CD14-positive monocyte (primary cell): ENCODE results near the gene LAMB1. TPM values are rescaled to one million over a fixed set of nuclear protein-coding genes. Genes with fewer than 3 reads are reported as not detected.

Experiments used
- DNase-seq, 3 donors: peaks; one replicate each; pipeline ENCODE4 v3.0.0-alpha.2; 2011 to 2022
- H2AFZ ChIP-seq: 2 replicates; pipeline ENCODE4 v1.6.0; 2012; ENCODE audit warnings: mild to moderate bottlenecking, low read depth, low read length, inconsistent platforms; ENCODE audit not compliant: insufficient read depth, poor library complexity, severe bottlenecking
- H3K27ac ChIP-seq, 2 donors: 1 replicate in 1 of 2; 2 replicates in 1 of 2; pipeline ENCODE4 v1.5.1; 2012 to 2013; ENCODE audit warnings: low read length in 2 of 2, control low read depth in 1 of 2, inconsistent platforms in 1 of 2, low read depth in 1 of 2, mild to moderate bottlenecking in 1 of 2
- H3K27me3 ChIP-seq, 2 donors: one replicate each; pipeline versions ENCODE4 v1.6.0 to v1.6.1; 2011 to 2013; ENCODE audit warnings: low read length in 2 of 2; ENCODE audit not compliant: control insufficient read depth in 2 of 2, insufficient read depth in 2 of 2
- H3K36me3 ChIP-seq, 2 donors: replicated peaks in 1 of 2; 1 replicate in 1 of 2; 2 replicates in 1 of 2; pipeline versions ENCODE4 v1.5.1 to v1.6.1; 2012 to 2013; ENCODE audit warnings: low read length in 2 of 2, control low read depth in 1 of 2, inconsistent platforms in 1 of 2, mild to moderate bottlenecking in 1 of 2; ENCODE audit not compliant: insufficient read depth in 2 of 2, control insufficient read depth in 1 of 2
- H3K4me1 ChIP-seq, 2 donors: 1 replicate in 1 of 2; 2 replicates in 1 of 2; pipeline versions ENCODE4 v1.5.1 to v1.6.1; 2012 to 2013; ENCODE audit warnings: low read length in 2 of 2, control low read depth in 1 of 2, inconsistent platforms in 1 of 2, mild to moderate bottlenecking in 1 of 2, moderate library complexity in 1 of 2; ENCODE audit not compliant: insufficient read depth in 2 of 2, control insufficient read depth in 1 of 2
- H3K4me2 ChIP-seq: replicated peaks from 2 replicates; pipeline ENCODE3; 2012; ENCODE audit warnings: low read length, moderate library complexity, mild to moderate bottlenecking; ENCODE audit not compliant: poor library complexity, severe bottlenecking; ENCODE audit errors: extremely low read depth
- H3K4me3 ChIP-seq, 3 experiments: fragments of 200-600 bp in 1 of 3; sonication (generic) in 1 of 3; replicated peaks in 1 of 3; 1 replicate in 2 of 3; 2 replicates in 1 of 3; pipeline ENCODE4 v1.5.1; 2011 to 2013; ENCODE audit warnings: low read length in 3 of 3, mild to moderate bottlenecking in 3 of 3, control low read depth in 2 of 3, low read depth in 2 of 3, inconsistent platforms in 1 of 3, moderate library complexity in 1 of 3
- H3K79me2 ChIP-seq: 2 replicates; pipeline ENCODE4 v1.6.0; 2012; ENCODE audit warnings: mild to moderate bottlenecking, control low read depth, inconsistent platforms, low read length, moderate library complexity; ENCODE audit not compliant: insufficient read depth
- H3K9ac ChIP-seq: 2 replicates; pipeline ENCODE4 v1.6.0; 2017; ENCODE audit warnings: low read length, mild to moderate bottlenecking; ENCODE audit not compliant: insufficient read depth, poor library complexity, severe bottlenecking
- H3K9me3 ChIP-seq, 2 donors: replicated peaks in 1 of 2; 1 replicate in 1 of 2; 2 replicates in 1 of 2; pipeline versions ENCODE4 v1.5.1 to v1.6.1; 2012 to 2013; ENCODE audit warnings: low read length in 2 of 2, control low read depth in 1 of 2; ENCODE audit not compliant: control insufficient read depth in 1 of 2, insufficient read depth in 1 of 2
- H4K20me1 ChIP-seq: 2 replicates; pipeline ENCODE4 v1.6.0; 2012; ENCODE audit warnings: mild to moderate bottlenecking, low read length, control low read depth, moderate library complexity; ENCODE audit not compliant: insufficient read depth
- H3K27ac Mint-ChIP-seq, 7 donors: one replicate each; pipeline ENCODE4 v1.8.0; 2020; ENCODE audit warnings: mild to moderate bottlenecking in 7 of 7, mixed read lengths in 7 of 7, moderate library complexity in 6 of 7, inconsistent platforms in 2 of 7
- H3K27me3 Mint-ChIP-seq, 3 donors: one replicate each; pipeline ENCODE4 v1.8.0; 2021 to 2022; ENCODE audit warnings: low read depth in 3 of 3, mild to moderate bottlenecking in 3 of 3, mixed read lengths in 3 of 3, moderate library complexity in 3 of 3, inconsistent platforms in 1 of 3
- H3K36me3 Mint-ChIP-seq, 2 donors: one replicate each; pipeline ENCODE4 v1.8.0; 2020; ENCODE audit warnings: mixed read lengths in 2 of 2, inconsistent platforms in 1 of 2, mild to moderate bottlenecking in 1 of 2
- H3K4me1 Mint-ChIP-seq: one replicate; pipeline ENCODE4 v1.8.0; 2020; ENCODE audit warnings: mild to moderate bottlenecking, mixed read lengths
- H3K4me3 Mint-ChIP-seq, 2 donors: one replicate each; pipeline ENCODE4 v1.8.0; 2020; ENCODE audit warnings: mild to moderate bottlenecking in 2 of 2, mixed read lengths in 2 of 2, moderate library complexity in 1 of 2
- H3K9me3 Mint-ChIP-seq, 7 donors: one replicate each; pipeline ENCODE4 v1.8.0; 2020 to 2022; ENCODE audit warnings: mixed read lengths in 7 of 7, mild to moderate bottlenecking in 6 of 7, moderate library complexity in 6 of 7, inconsistent platforms in 2 of 7
- WGBS: methylation state at CpG from one replicate; pipeline ENCODE4 v1.1.5; 2013; ENCODE audit warnings: missing lambda C conversion rate; ENCODE audit not compliant: insufficient coverage; 5-methylcytosine and 5-hydroxymethylcytosine counted together
- intact Hi-C, 2 donors: fragments of 100-400 bp; cut with micrococcal nuclease; formaldehyde crosslinking; loops; one replicate each; pipeline versions ENCODE4 v1.15.0 to v1.15.1; 2023
- polyA plus RNA-seq, 3 donors: library from polyadenylated mRNA; depleted of rRNA in 1 of 3; unstranded in 2 of 3; stranded (reverse) in 1 of 3; fragments of 300-500 nt in 2 of 3; fragments of >200 nt in 1 of 3; fragmentation: Illumina TruSeq in 2 of 3; gene quantifications; 1 replicate in 2 of 3; 2 replicates in 1 of 3; pipeline ENCODE4 v1.2.3, GENCODE V29; 2012 to 2021
- TF ChIP-seq, protein P1 (sequence below): fragments of 200-600 bp; IDR thresholded peaks from one replicate; pipeline ENCODE4 v1.8.0; 2022; ENCODE audit warnings: antibody characterized with exemption, mild to moderate bottlenecking

Gene LAMB1
- polyA plus RNA-seq, 3 donors, result 0.42 TPM; not detected in 2

DNA sequence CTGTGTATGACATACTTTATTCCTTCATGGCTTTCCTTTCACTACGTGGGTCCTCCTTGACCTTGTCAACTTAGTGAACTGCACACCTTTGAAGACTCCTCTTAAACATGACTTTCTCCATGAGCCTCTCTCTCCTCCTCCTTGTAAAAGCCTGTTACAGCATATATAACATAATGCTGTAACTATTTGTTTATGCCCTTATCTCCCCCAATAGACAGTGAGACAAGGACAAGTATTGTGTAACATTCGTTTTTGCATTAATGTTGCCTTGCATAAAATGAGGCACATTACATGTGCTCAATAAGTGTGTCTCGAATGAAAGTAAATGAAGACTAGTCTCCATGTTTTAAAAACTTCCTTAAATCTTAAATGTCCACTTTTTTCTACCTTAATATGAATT, 4.3 kb upstream of the LAMB1 start:
- no CpG with 5 or more reads among the region's 3 CpGs for WGBS
- peaks cover 25 to 36% of the 10 kb centered on the region in 2 donors for H3K27me3 ChIP-seq

DNA sequence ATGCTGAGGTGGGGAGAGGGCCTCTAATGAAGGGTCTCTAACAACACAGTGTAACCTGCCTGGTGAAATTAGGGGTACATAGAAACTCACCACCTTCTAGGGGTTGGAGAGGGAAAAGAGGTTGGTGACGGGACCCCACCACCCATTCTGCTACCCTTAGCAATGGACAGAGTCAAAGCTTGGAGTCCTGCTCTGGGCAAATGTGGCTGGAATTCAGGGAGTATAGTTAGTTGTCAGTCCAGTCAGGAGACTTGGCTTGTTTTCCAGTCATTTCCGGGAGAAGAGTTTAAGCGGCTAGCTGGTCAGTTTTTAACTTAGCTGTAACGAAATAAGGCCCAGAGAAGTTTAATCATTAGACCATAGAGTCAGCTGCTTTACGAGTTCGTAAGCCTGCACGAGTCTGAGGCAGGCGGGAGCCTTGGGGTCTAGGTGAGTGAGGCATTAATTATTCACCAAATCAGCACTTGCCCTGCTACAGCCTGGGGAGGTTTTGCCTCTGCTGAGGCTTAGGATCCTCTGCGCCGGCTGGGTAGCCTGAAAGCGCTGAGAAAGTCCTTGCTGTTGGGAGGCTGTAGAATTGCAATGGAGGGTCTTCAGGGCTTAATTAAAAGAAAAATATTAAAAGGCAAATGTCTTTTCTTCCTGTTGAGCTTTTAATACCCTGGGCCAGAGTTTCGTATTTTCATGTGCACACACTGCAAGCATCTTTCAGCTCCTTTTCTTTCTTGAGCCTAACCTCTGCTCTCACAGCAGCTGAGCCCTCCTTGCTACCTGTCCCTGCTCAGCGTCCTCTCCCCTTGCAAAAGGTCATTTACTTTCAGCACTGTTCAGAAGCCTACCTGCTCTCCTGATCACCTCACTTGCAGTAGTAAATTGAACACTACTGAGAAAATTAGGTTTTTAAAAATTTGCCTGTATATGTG, 1.5 kb upstream of the LAMB1 start:
- H3K4me1 ChIP-seq, result peaks cover 6 to 26% of the 10 kb centered on the region in 2 donors
- H3K9me3 ChIP-seq, result peaks cover 0 to 14% of the 10 kb centered on the region in 2 donors
- H3K27ac ChIP-seq, result no peak overlapping the region
- WGBS, result 38% methylated on average over 1 of the region's 13 CpGs
- no peak overlapping the region for H3K9ac ChIP-seq
- H3K79me2 ChIP-seq, result no peaks in the 10 kb centered on the region
- H3K27me3 Mint-ChIP-seq, result peaks cover 62 to 72% (median 64%) of the 10 kb centered on the region in 3 donors
- peaks cover 48 to 63% of the 10 kb centered on the region in 2 donors for H3K27me3 ChIP-seq
- H4K20me1 ChIP-seq, result no peaks in the 10 kb centered on the region
- H2AFZ ChIP-seq, result no peak overlapping the region
- no peak overlapping the region for H3K27ac Mint-ChIP-seq
- peak overlapping the region in 1 of 2 donors; percentile 76 for H3K4me3 Mint-ChIP-seq
- DNase-seq, result no peak
- peaks cover 14% of the 10 kb centered on the region for H3K4me1 Mint-ChIP-seq
- intact Hi-C loops, result no loop called here
- TF ChIP-seq, protein P1, sequence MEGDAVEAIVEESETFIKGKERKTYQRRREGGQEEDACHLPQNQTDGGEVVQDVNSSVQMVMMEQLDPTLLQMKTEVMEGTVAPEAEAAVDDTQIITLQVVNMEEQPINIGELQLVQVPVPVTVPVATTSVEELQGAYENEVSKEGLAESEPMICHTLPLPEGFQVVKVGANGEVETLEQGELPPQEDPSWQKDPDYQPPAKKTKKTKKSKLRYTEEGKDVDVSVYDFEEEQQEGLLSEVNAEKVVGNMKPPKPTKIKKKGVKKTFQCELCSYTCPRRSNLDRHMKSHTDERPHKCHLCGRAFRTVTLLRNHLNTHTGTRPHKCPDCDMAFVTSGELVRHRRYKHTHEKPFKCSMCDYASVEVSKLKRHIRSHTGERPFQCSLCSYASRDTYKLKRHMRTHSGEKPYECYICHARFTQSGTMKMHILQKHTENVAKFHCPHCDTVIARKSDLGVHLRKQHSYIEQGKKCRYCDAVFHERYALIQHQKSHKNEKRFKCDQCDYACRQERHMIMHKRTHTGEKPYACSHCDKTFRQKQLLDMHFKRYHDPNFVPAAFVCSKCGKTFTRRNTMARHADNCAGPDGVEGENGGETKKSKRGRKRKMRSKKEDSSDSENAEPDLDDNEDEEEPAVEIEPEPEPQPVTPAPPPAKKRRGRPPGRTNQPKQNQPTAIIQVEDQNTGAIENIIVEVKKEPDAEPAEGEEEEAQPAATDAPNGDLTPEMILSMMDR, result no peak
- peaks cover 0 to 29% (median 3%) of the 10 kb centered on the region in 7 donors for H3K9me3 Mint-ChIP-seq
- H3K36me3 ChIP-seq, result no peaks in the 10 kb centered on the region
- no peak overlapping the region for H3K4me2 ChIP-seq
- H3K4me3 ChIP-seq, result no peak overlapping the region
- H3K36me3 Mint-ChIP-seq, result peaks cover 0 to 5% of the 10 kb centered on the region in 2 donors

More for the DNA sequence above, 4.3 kb upstream of the LAMB1 start:
- no peak for DNase-seq
- Mint-ChIP-seq H3K4me3 (peak overlapping the region in 1 of 2 donors; percentile 20), H3K9me3 (peaks cover 0 to 23% (median 3%) of the 10 kb centered on the region in 7 donors), H3K36me3 (no peaks in the 10 kb centered on the region), H3K4me1 (peaks cover 5% of the 10 kb centered on the region), H3K27me3 (peaks cover 40 to 47% (median 41%) of the 10 kb centered on the region in 3 donors), H3K27ac (no peak overlapping the region)
- intact Hi-C loops, result no loop called here
- no peaks in the 10 kb centered on the region for H3K79me2 ChIP-seq
- H3K4me2 ChIP-seq, result no peak overlapping the region
- H3K27ac ChIP-seq, result no peak overlapping the region
- no peak overlapping the region for H3K4me3 ChIP-seq
- no peak overlapping the region for H2AFZ ChIP-seq
- H3K9ac ChIP-seq, result no peak overlapping the region
- TF ChIP-seq, protein P1, result no peak
- peaks cover 0 to 15% of the 10 kb centered on the region in 2 donors for H3K4me1 ChIP-seq
- peaks cover 0 to 10% of the 10 kb centered on the region in 2 donors for H3K9me3 ChIP-seq
- no peaks in the 10 kb centered on the region for H3K36me3 ChIP-seq
- no peaks in the 10 kb centered on the region for H4K20me1 ChIP-seq
